HL-60 (cell line): Measurements from ENCODE around the gene IRF2BP2.

Source experiments
- CTCF ChIP-seq: IDR thresholded peaks from one replicate; pipeline ENCODE4 v1.5.1; 2011; ENCODE audit warnings: low read length, control low read depth, inconsistent platforms; ENCODE audit not compliant: insufficient read depth
- POLR2AphosphoS5 ChIP-seq: IDR thresholded peaks from 2 replicates; pipeline ENCODE4 v1.6.1; 2012; ENCODE audit warnings: low read depth
- REST ChIP-seq: IDR thresholded peaks from 2 replicates; pipeline ENCODE4 v1.6.1; 2012; ENCODE audit warnings: low read depth; ENCODE audit not compliant: insufficient replicate concordance

- no peak for TF ChIP-seq CTCF
- TF ChIP-seq POLR2AphosphoS5 = no peak
- TF ChIP-seq REST = no peak
Measured at GRCh38 chr1:234656070-234656895, 46.3 kb upstream of the IRF2BP2 start.
